ENCODE results near the gene ARHGEF28.

The ARHGEF28 gene

GRCh38 chr5:73728493-73729273 is 102.7 kb downstream of the ARHGEF28 start:
- H3K4me1 ChIP-seq (ENCODE audit: control insufficient read depth, insufficient read depth, low read length): peaks cover 10% of the 10 kb centered on the region
- no peak overlapping the region for H3K9ac ChIP-seq (ENCODE audit: low read depth, low read length)
- H3K4me3 ChIP-seq (ENCODE audit: low read length): no peak overlapping the region
- H3K4me2 ChIP-seq (ENCODE audit: low read length): no peak overlapping the region
- no peaks in the 10 kb centered on the region for H3K9me3 ChIP-seq (replicated peaks; ENCODE audit: low read length)
- H3K36me3 ChIP-seq (ENCODE audit: insufficient read depth, low read length): peaks cover 5% of the 10 kb centered on the region
- no peaks in the 10 kb centered on the region for H3K27me3 ChIP-seq (ENCODE audit: control insufficient read depth, insufficient read depth, low read length)

GRCh38 chr5:73729329-73729728 is 103.3 kb downstream of the ARHGEF28 start:
- H3K36me3 ChIP-seq (ENCODE audit: insufficient read depth, low read length): peaks cover 5% of the 10 kb centered on the region
- no peak overlapping the region for H3K4me3 ChIP-seq (ENCODE audit: low read length)
- H3K9ac ChIP-seq (ENCODE audit: low read depth, low read length): no peak overlapping the region
- H3K9me3 ChIP-seq (replicated peaks; ENCODE audit: low read length): no peaks in the 10 kb centered on the region
- no peaks in the 10 kb centered on the region for H3K27me3 ChIP-seq (ENCODE audit: control insufficient read depth, insufficient read depth, low read length)
- no peak overlapping the region for H3K4me2 ChIP-seq (ENCODE audit: low read length)
- peaks cover 10% of the 10 kb centered on the region for H3K4me1 ChIP-seq (ENCODE audit: control insufficient read depth, insufficient read depth, low read length)

GRCh38 chr5:73732045-73732444 is 106.0 kb downstream of the ARHGEF28 start:
- Histone ChIP-seq H3K27me3 (ENCODE audit: control insufficient read depth, insufficient read depth, low read length) (no peaks in the 10 kb centered on the region), H3K4me2 (ENCODE audit: low read length) (no peak overlapping the region), H3K9ac (ENCODE audit: low read depth, low read length) (no peak overlapping the region), H3K36me3 (ENCODE audit: insufficient read depth, low read length) (peaks cover 12% of the 10 kb centered on the region), H3K9me3 (replicated peaks; ENCODE audit: low read length) (no peaks in the 10 kb centered on the region), H3K4me3 (ENCODE audit: low read length) (no peak overlapping the region), H3K4me1 (ENCODE audit: control insufficient read depth, insufficient read depth, low read length) (peaks cover 10% of the 10 kb centered on the region)

GRCh38 chr5:73733219-73733618 is 107.2 kb downstream of the ARHGEF28 start:
- Histone ChIP-seq H3K4me2 (ENCODE audit: low read length) (no peak overlapping the region), H3K9me3 (replicated peaks; ENCODE audit: low read length) (no peaks in the 10 kb centered on the region), H3K36me3 (ENCODE audit: insufficient read depth, low read length) (peaks cover 10% of the 10 kb centered on the region), H3K9ac (ENCODE audit: low read depth, low read length) (no peak overlapping the region), H3K4me3 (ENCODE audit: low read length) (no peak overlapping the region), H3K27me3 (ENCODE audit: control insufficient read depth, insufficient read depth, low read length) (no peaks in the 10 kb centered on the region), H3K4me1 (ENCODE audit: control insufficient read depth, insufficient read depth, low read length) (peaks cover 6% of the 10 kb centered on the region)

DNA sequence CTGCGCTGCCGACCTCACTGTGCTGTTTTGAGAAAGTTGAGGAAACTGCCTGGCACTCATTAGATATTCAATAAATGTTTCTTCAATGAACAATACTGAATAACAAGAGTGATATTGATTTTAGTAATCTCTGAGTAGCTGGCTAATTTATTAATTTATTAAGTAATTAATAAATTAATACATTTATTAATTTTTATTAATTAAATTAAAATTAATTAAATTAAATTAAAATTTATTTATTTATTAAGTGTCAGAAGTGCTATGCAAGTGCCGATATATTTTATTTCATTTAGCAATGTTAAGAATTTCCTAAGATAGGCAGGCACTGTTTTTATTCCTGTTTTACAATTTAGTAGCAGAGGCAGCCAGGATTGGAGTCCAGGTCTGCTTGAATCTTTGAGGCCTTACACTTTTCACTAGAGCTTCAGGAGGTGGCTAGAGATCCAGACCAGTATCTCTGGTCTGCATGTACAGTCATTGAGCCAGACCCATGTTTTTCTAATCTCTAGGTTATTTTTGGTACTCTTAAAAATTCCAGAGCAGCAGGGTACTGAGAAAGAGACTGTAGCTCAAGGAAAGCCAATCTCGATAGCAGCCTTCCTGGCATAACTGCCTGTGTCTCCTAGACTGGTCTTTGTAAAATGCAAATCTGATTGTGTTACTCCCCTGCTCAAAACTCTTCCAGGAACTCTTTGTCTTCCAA is 109.2 kb downstream of the ARHGEF28 start:
- Histone ChIP-seq H3K9me3 (replicated peaks; ENCODE audit: low read length) (no peaks in the 10 kb centered on the region), H3K27me3 (ENCODE audit: control insufficient read depth, insufficient read depth, low read length) (no peaks in the 10 kb centered on the region), H3K9ac (ENCODE audit: low read depth, low read length) (no peak overlapping the region), H3K4me3 (ENCODE audit: low read length) (no peak overlapping the region), H3K4me2 (ENCODE audit: low read length) (no peak overlapping the region), H3K36me3 (ENCODE audit: insufficient read depth, low read length) (peaks cover 10% of the 10 kb centered on the region), H3K4me1 (ENCODE audit: control insufficient read depth, insufficient read depth, low read length) (peaks cover 6% of the 10 kb centered on the region)

GRCh38 chr5:73739650-73740049 is 113.7 kb downstream of the ARHGEF28 start:
- Histone ChIP-seq H3K36me3 (ENCODE audit: insufficient read depth, low read length) (peaks cover 10% of the 10 kb centered on the region), H3K9ac (ENCODE audit: low read depth, low read length) (no peak overlapping the region), H3K4me3 (ENCODE audit: low read length) (no peak overlapping the region), H3K4me2 (ENCODE audit: low read length) (no peak overlapping the region), H3K4me1 (ENCODE audit: control insufficient read depth, insufficient read depth, low read length) (peaks cover 5% of the 10 kb centered on the region), H3K9me3 (replicated peaks; ENCODE audit: low read length) (no peaks in the 10 kb centered on the region), H3K27me3 (ENCODE audit: control insufficient read depth, insufficient read depth, low read length) (no peaks in the 10 kb centered on the region)

- H3K4me3 ChIP-seq (ENCODE audit: low read length): no peak overlapping the region
- peaks cover 5% of the 10 kb centered on the region for H3K4me1 ChIP-seq (ENCODE audit: control insufficient read depth, insufficient read depth, low read length)
- no peaks in the 10 kb centered on the region for H3K27me3 ChIP-seq (ENCODE audit: control insufficient read depth, insufficient read depth, low read length)
- H3K4me2 ChIP-seq (ENCODE audit: low read length): no peak overlapping the region
- no peaks in the 10 kb centered on the region for H3K9me3 ChIP-seq (replicated peaks; ENCODE audit: low read length)
- H3K9ac ChIP-seq (ENCODE audit: low read depth, low read length): no peak overlapping the region
- peaks cover 10% of the 10 kb centered on the region for H3K36me3 ChIP-seq (ENCODE audit: insufficient read depth, low read length)
Observed at GRCh38 chr5:73740274-73740790, 114.3 kb downstream of the ARHGEF28 start.

GRCh38 chr5:73743161-73743560 is 117.2 kb downstream of the ARHGEF28 start:
- H3K4me3 ChIP-seq (ENCODE audit: low read length): no peak overlapping the region
- no peak overlapping the region for H3K9ac ChIP-seq (ENCODE audit: low read depth, low read length)
- peaks cover 21% of the 10 kb centered on the region for H3K4me1 ChIP-seq (ENCODE audit: control insufficient read depth, insufficient read depth, low read length)
- H3K9me3 ChIP-seq (replicated peaks; ENCODE audit: low read length): no peaks in the 10 kb centered on the region
- no peaks in the 10 kb centered on the region for H3K36me3 ChIP-seq (ENCODE audit: insufficient read depth, low read length)
- peak overlapping the region; percentile 15 for H3K4me2 ChIP-seq (ENCODE audit: low read length)
- H3K27me3 ChIP-seq (ENCODE audit: control insufficient read depth, insufficient read depth, low read length): no peaks in the 10 kb centered on the region

- Histone ChIP-seq H3K4me1 (ENCODE audit: control insufficient read depth, insufficient read depth, low read length) (peaks cover 32% of the 10 kb centered on the region), H3K9ac (ENCODE audit: low read depth, low read length) (no peak overlapping the region), H3K9me3 (replicated peaks; ENCODE audit: low read length) (no peaks in the 10 kb centered on the region), H3K4me2 (ENCODE audit: low read length) (no peak overlapping the region), H3K27me3 (ENCODE audit: control insufficient read depth, insufficient read depth, low read length) (no peaks in the 10 kb centered on the region), H3K4me3 (ENCODE audit: low read length) (no peak overlapping the region), H3K36me3 (ENCODE audit: insufficient read depth, low read length) (peaks cover 11% of the 10 kb centered on the region)
Observed at GRCh38 chr5:73745836-73746235, 119.8 kb downstream of the ARHGEF28 start.

DNA sequence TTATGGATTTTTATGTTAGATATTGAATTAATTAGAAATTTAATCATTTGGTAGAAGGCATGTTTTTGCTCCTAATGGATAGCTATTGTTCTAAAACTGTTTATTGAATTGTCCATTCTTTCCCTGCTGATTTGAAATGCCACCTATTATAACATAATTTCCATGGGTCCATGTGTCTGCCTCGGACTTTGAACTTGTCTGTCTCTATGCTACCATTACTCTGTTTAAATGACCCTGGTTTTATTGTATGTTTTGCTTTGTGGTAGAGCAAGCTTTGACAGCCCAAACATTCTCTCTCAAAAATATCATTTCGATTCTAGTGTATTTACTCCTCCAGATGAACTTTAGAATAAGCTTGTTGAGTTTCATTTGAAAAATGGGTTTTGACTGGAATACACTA is 120.6 kb downstream of the ARHGEF28 start:
- no peak overlapping the region for H3K9ac ChIP-seq (ENCODE audit: low read depth, low read length)
- no peaks in the 10 kb centered on the region for H3K9me3 ChIP-seq (replicated peaks; ENCODE audit: low read length)
- H3K4me1 ChIP-seq (ENCODE audit: control insufficient read depth, insufficient read depth, low read length): peaks cover 32% of the 10 kb centered on the region
- no peak overlapping the region for H3K4me3 ChIP-seq (ENCODE audit: low read length)
- H3K4me2 ChIP-seq (ENCODE audit: low read length): no peak overlapping the region
- H3K27me3 ChIP-seq (ENCODE audit: control insufficient read depth, insufficient read depth, low read length): no peaks in the 10 kb centered on the region
- peaks cover 11% of the 10 kb centered on the region for H3K36me3 ChIP-seq (ENCODE audit: insufficient read depth, low read length)

GRCh38 chr5:73747696-73748380 is 121.8 kb downstream of the ARHGEF28 start:
- Histone ChIP-seq H3K36me3 (ENCODE audit: insufficient read depth, low read length) (peaks cover 17% of the 10 kb centered on the region), H3K4me3 (ENCODE audit: low read length) (no peak overlapping the region), H3K27me3 (ENCODE audit: control insufficient read depth, insufficient read depth, low read length) (no peaks in the 10 kb centered on the region), H3K4me2 (ENCODE audit: low read length) (peak overlapping the region; percentile 37), H3K4me1 (ENCODE audit: control insufficient read depth, insufficient read depth, low read length) (peaks cover 32% of the 10 kb centered on the region), H3K9me3 (replicated peaks; ENCODE audit: low read length) (no peaks in the 10 kb centered on the region), H3K9ac (ENCODE audit: low read depth, low read length) (no peak overlapping the region)
